Measurements from ENCODE around the gene PGAP3.

DNA sequence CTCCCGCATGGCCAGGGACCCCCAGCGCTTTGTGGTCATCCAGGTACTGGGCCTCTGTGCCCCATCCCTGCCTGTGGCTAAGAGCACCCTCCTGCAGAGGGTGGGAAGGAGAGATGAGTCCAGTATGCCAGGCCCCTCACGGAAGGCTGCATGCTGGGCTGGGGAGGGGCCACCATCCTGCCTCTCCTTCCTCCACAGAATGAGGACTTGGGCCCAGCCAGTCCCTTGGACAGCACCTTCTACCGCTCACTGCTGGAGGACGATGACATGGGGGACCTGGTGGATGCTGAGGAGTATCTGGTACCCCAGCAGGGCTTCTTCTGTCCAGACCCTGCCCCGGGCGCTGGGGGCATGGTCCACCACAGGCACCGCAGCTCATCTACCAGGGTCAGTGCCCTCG, 38.8 kb upstream of the PGAP3 start:
- TF ChIP-seq EZH2phosphoT487 (IDR thresholded peaks at IDR 0.05; ENCODE audit: borderline replicate concordance): no peak
- TF ChIP-seq, protein P1, sequence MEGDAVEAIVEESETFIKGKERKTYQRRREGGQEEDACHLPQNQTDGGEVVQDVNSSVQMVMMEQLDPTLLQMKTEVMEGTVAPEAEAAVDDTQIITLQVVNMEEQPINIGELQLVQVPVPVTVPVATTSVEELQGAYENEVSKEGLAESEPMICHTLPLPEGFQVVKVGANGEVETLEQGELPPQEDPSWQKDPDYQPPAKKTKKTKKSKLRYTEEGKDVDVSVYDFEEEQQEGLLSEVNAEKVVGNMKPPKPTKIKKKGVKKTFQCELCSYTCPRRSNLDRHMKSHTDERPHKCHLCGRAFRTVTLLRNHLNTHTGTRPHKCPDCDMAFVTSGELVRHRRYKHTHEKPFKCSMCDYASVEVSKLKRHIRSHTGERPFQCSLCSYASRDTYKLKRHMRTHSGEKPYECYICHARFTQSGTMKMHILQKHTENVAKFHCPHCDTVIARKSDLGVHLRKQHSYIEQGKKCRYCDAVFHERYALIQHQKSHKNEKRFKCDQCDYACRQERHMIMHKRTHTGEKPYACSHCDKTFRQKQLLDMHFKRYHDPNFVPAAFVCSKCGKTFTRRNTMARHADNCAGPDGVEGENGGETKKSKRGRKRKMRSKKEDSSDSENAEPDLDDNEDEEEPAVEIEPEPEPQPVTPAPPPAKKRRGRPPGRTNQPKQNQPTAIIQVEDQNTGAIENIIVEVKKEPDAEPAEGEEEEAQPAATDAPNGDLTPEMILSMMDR (conservative IDR thresholded peaks at IDR 0.05; ENCODE audit: low read length): no peak

Measured in Loucy (cell line).